Fibroblast of lung (primary cell): Measurements from ENCODE around the gene C19orf81.

Experiments
- CTCF ChIP-seq, 2 donors: IDR thresholded peaks in 1 of 2; conservative IDR thresholded peaks in 1 of 2; 1 replicate in 1 of 2; 2 replicates in 1 of 2; pipeline ENCODE4 v1.5.1; 2011 to 2012; ENCODE audit warnings: low read length in 2 of 2, control low read depth in 1 of 2, inconsistent platforms in 1 of 2, low read depth in 1 of 2, mild to moderate bottlenecking in 1 of 2
- EZH2 ChIP-seq: IDR thresholded peaks from 2 replicates; pipeline ENCODE4 v1.5.1; 2012; ENCODE audit warnings: low read length, control low read depth, mild to moderate bottlenecking; ENCODE audit errors: missing control alignments

GRCh38 chr19:50679177-50680125 lies 30.2 kb downstream of the C19orf81 start:
- TF ChIP-seq EZH2 (no peak), CTCF (conservative IDR thresholded peaks at IDR 0.05 in 1 of 2, IDR thresholded peaks at IDR 0.05 in 1 of 2; ENCODE audit: low read depth in 1 of 2, low read length in 2 of 2) (no peak)
